HG03175 (cell line): ENCODE results near the gene CSNK1E.

Experiments used
- ATAC-seq: cut with Tn5 transposase; IDR thresholded peaks from one replicate; pipeline ENCODE4 v1.9.1; 2021; ENCODE audit warnings: mild to moderate bottlenecking, moderate library complexity; ENCODE audit not compliant: unreplicated experiment

CSNK1E gene

GRCh38 chr22:38282397-38282796 is 34.8 kb downstream of the CSNK1E start:
- ATAC-seq = no peak

GRCh38 chr22:38276166-38276565 is 41.1 kb downstream of the CSNK1E start:
- no peak for ATAC-seq

- ATAC-seq = no peak
These were observed 44.0 kb downstream of the CSNK1E start for GRCh38 chr22:38273135-38273826.

- ATAC-seq = peak; percentile 80
These were observed 44.7 kb downstream of the CSNK1E start, which contains the start of gene TMEM184B for GRCh38 chr22:38272373-38273134. Gene TMEM184B (minus strand): TSS chr22:38273010. CDS start chr22:38247961, 25,049 bp downstream.

- ATAC-seq = no peak
These were observed 45.3 kb downstream of the CSNK1E start for GRCh38 chr22:38271927-38272372.

GRCh38 chr22:38271101-38271500 is 46.1 kb downstream of the CSNK1E start:
- ATAC-seq = no peak

- ATAC-seq = no peak
These were observed 46.9 kb downstream of the CSNK1E start for GRCh38 chr22:38270091-38270992.

- ATAC-seq = no peak
These were observed 47.8 kb downstream of the CSNK1E start for GRCh38 chr22:38269466-38269865.

- ATAC-seq = no peak
These were observed 50.1 kb downstream of the CSNK1E start for GRCh38 chr22:38267086-38267485.

- ATAC-seq = no peak
These were observed 51.1 kb downstream of the CSNK1E start for GRCh38 chr22:38266120-38266519.

- ATAC-seq = no peak
These were observed 52.9 kb downstream of the CSNK1E start for GRCh38 chr22:38264322-38264843.

- ATAC-seq = no peak
These were observed 55.0 kb downstream of the CSNK1E start for GRCh38 chr22:38262051-38262795.

- ATAC-seq = no peak
These were observed 56.2 kb downstream of the CSNK1E start for GRCh38 chr22:38260761-38261681.

GRCh38 chr22:38259370-38259769 is 57.9 kb downstream of the CSNK1E start:
- no peak for ATAC-seq

- no peak for ATAC-seq
These were observed 58.3 kb downstream of the CSNK1E start for GRCh38 chr22:38258895-38259294.

- ATAC-seq = no peak
These were observed 59.5 kb downstream of the CSNK1E start for GRCh38 chr22:38257650-38258250.

GRCh38 chr22:38257181-38257580 is 60.1 kb downstream of the CSNK1E start:
- no peak for ATAC-seq

GRCh38 chr22:38255697-38256096 is 61.5 kb downstream of the CSNK1E start:
- ATAC-seq = no peak

- no peak for ATAC-seq
These were observed 65.9 kb downstream of the CSNK1E start for GRCh38 chr22:38251341-38251692.
